PFSK-1 (cell line): Measurements from ENCODE around the gene LRRC41.

Source experiments
- FOXP2 ChIP-seq: optimal IDR thresholded peaks from 2 replicates; pipeline ENCODE3; 2011; ENCODE audit warnings: borderline replicate concordance, control low read depth, inconsistent platforms; ENCODE audit not compliant: insufficient read depth; ENCODE audit errors: extremely low read length, extremely low read depth
- POLR2AphosphoS5 ChIP-seq: IDR thresholded peaks from 2 replicates; pipeline ENCODE4 v1.6.1; 2012; ENCODE audit warnings: low read depth, mild to moderate bottlenecking, control low read depth, low read length, moderate library complexity
- REST ChIP-seq, 2 experiments: IDR thresholded peaks; 2 replicates each; pipeline versions ENCODE4 v1.6.1 to v1.8.0; 2011 to 2012; ENCODE audit warnings: low read depth in 2 of 2, low read length in 2 of 2, control low read depth in 1 of 2, inconsistent platforms in 1 of 2, mild to moderate bottlenecking in 1 of 2, moderate library complexity in 1 of 2; ENCODE audit not compliant: insufficient read depth in 1 of 2
- SIN3A ChIP-seq: IDR thresholded peaks from 2 replicates; pipeline ENCODE4 v1.6.1; 2012; ENCODE audit warnings: mild to moderate bottlenecking, low read length, moderate library complexity, borderline replicate concordance; ENCODE audit not compliant: insufficient read depth
- TAF1 ChIP-seq: IDR thresholded peaks from 2 replicates; pipeline ENCODE4 v1.6.1; 2012; ENCODE audit warnings: low read length, control low read depth, borderline replicate concordance; ENCODE audit not compliant: insufficient read depth

GRCh38 chr1:46295306-46295705 lies 8.1 kb downstream of the LRRC41 start:
- TF ChIP-seq POLR2AphosphoS5: no peak
- no peak for TF ChIP-seq REST (IDR thresholded peaks at IDR 0.05; ENCODE audit: insufficient read depth in 1 of 2, low read depth in 2 of 2, low read length in 2 of 2)
- no peak for TF ChIP-seq FOXP2
- TF ChIP-seq TAF1: no peak
- no peak for TF ChIP-seq SIN3A
